GM12872 (cell line): ENCODE measurements around the gene EHD3.

ENCODE experiments used
- TF ChIP-seq, protein P1 (sequence below): IDR thresholded peaks from 3 replicates; pipeline ENCODE4 v1.5.1; 2011; ENCODE audit warnings: low read depth, mild to moderate bottlenecking, low read length, moderate library complexity; ENCODE audit not compliant: insufficient read depth

EHD3 gene

DNA sequence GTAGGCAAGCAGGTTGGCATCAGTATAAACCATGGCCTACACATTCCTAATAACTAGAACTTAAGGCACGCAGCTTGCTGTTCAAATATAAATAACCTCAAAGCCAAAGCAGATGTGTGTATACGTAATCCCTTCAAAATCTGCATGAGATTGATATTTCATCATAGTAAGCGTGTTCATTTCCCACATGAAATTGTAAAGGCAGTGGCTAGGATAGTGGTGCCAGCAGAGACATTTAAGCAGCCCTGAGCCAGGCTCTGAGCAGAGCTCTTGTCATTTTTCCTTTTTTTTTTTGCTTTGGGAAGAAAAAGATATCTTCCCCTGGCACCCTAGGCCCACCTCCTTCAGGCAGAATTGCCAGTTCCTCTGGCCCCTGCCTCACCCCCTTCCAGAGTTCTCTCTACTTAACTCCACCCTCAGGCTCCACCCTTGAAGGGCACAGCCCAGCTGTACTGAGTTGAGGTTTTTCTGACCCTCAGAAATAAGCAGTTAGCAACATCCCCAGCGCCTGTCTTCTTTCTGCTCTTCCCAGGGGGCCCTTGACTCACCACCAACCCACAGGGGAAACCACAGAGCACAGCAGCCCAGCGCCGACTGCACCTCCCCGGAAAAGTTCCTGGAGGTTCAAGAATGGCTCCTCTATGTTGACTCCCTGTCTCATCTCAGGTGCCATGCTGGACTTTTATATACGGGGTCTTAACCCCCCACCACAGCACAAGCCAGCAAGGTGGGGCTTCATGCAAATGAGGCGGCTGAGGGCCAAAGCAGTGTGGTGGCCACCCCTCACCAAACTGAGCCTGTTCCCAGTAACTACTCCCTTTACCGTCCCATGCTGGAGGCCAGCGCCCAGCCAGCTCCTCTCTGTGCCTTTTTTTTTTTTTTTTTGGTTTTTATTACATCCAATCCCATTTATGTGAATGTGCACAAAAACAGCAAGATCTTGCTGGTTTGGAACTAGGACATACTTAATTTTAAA lies 84.7 kb downstream of the EHD3 start:
- TF ChIP-seq, protein P1, sequence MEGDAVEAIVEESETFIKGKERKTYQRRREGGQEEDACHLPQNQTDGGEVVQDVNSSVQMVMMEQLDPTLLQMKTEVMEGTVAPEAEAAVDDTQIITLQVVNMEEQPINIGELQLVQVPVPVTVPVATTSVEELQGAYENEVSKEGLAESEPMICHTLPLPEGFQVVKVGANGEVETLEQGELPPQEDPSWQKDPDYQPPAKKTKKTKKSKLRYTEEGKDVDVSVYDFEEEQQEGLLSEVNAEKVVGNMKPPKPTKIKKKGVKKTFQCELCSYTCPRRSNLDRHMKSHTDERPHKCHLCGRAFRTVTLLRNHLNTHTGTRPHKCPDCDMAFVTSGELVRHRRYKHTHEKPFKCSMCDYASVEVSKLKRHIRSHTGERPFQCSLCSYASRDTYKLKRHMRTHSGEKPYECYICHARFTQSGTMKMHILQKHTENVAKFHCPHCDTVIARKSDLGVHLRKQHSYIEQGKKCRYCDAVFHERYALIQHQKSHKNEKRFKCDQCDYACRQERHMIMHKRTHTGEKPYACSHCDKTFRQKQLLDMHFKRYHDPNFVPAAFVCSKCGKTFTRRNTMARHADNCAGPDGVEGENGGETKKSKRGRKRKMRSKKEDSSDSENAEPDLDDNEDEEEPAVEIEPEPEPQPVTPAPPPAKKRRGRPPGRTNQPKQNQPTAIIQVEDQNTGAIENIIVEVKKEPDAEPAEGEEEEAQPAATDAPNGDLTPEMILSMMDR: no peak
